Cardiac fibroblast (primary cell): ENCODE results near the gene TGM3.
"Not testable (repeated sequence)": the region's sequence is repeated elsewhere in the genome, so short reads cannot be mapped to it uniquely, and the experiment has no call there.

Source experiments
- DNase-seq, 2 donors: peaks; one replicate each; pipeline versions ENCODE4 v3.0.0 to v3.0.0-alpha.2; 2010; ENCODE audit warnings: low read depth in 2 of 2
- H3K4me3 ChIP-seq, 2 donors: replicated peaks in 1 of 2; 1 replicate in 1 of 2; 2 replicates in 1 of 2; pipeline ENCODE4 v1.5.1; 2011; ENCODE audit warnings: low read depth in 2 of 2, low read length in 2 of 2, mild to moderate bottlenecking in 2 of 2, moderate library complexity in 1 of 2
- CTCF ChIP-seq: IDR thresholded peaks from one replicate; pipeline ENCODE4 v1.5.1; 2011; ENCODE audit warnings: low read depth, mild to moderate bottlenecking, low read length, inconsistent platforms

Gene TGM3

GRCh38 chr20:2254333-2254732 lies 41.5 kb upstream of the TGM3 start:
- no peak overlapping the region for H3K4me3 ChIP-seq
- no peak for DNase-seq
- no peak for TF ChIP-seq CTCF

- no peak overlapping the region for H3K4me3 ChIP-seq
- TF ChIP-seq CTCF = no peak
- DNase-seq = no peak
Measured at GRCh38 chr20:2255926-2256531, 39.8 kb upstream of the TGM3 start.

GRCh38 chr20:2259731-2260130 lies 36.1 kb upstream of the TGM3 start:
- DNase-seq = no peak
- no peak for TF ChIP-seq CTCF
- no peak overlapping the region for H3K4me3 ChIP-seq

- DNase-seq = no peak
- no peak overlapping the region for H3K4me3 ChIP-seq
- no peak for TF ChIP-seq CTCF
Measured at GRCh38 chr20:2260250-2260649, 35.6 kb upstream of the TGM3 start.

GRCh38 chr20:2261046-2261485 lies 34.7 kb upstream of the TGM3 start:
- no peak overlapping the region for H3K4me3 ChIP-seq
- TF ChIP-seq CTCF = no peak
- DNase-seq = peak in 1 of 2 donors; percentile 8

GRCh38 chr20:2261629-2262028 lies 34.2 kb upstream of the TGM3 start:
- no peak overlapping the region for H3K4me3 ChIP-seq
- no peak for DNase-seq
- TF ChIP-seq CTCF = no peak

- no peak for TF ChIP-seq CTCF
- DNase-seq = no peak
- H3K4me3 ChIP-seq = no peak overlapping the region
Measured at GRCh38 chr20:2264118-2264517, 31.7 kb upstream of the TGM3 start.

GRCh38 chr20:2264621-2265374 lies 31.0 kb upstream of the TGM3 start:
- not testable (repeated sequence) for DNase-seq, H3K4me3 ChIP-seq
